GM19463 (cell line): ENCODE measurements around the gene SLC25A52.
"Not testable (repeated sequence)": the region's sequence is repeated elsewhere in the genome, so short reads cannot be mapped to it uniquely, and the experiment has no call there.

Experiments used
- ATAC-seq: cut with Tn5 transposase; IDR thresholded peaks from one replicate; pipeline ENCODE4 v1.9.1; 2021; ENCODE audit warnings: mild to moderate bottlenecking, moderate library complexity; ENCODE audit not compliant: unreplicated experiment

The SLC25A52 gene

DNA sequence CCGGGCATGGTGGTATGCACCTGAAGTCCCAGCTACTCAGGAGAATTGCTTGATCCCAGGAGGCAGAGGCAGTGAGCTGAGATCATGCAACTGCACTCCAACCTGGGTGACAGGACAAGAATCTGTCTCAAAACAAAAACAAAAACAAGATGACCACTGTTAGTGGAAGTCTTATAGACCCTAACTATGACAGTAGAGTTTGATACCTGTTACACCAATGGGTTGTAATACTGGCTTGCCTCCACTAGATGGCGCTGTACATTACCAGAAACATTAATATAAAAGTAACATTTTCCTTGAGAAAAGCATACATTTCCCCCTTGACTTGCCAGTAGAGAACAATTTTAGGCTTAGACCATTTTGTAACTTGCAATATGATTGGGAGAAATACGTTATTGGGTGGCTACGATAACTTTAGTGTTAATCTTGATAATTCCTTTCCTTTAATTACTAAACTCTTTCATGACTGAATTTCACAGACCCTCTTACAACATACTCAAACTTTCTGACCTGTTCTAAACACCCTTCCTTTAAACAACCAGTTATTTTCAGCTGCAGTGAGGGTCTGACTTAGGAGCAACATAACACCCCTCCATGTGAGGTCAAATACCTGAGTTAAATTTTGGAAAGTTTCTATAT is 19.5 kb downstream of the SLC25A52 start:
- ATAC-seq, result no peak

DNA sequence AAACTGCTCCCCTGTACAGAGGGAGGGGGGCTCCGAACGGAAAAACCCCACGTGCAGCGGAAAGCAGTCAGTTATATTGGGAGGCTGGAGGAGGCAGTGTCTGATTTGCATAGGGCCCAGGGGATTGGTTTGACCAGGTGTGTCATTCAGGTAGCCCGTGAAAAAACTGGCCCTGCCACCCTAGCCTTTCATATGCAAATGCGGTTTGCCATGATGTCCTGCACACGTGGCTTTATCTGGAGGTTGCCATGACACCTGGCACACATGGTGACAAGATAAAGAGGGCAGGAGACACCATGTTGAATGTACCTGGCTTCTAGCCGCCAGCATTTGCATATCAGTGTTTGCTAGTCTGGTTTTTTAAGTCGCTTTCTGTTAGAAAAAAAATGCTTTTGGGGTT is 20.5 kb downstream of the SLC25A52 start:
- ATAC-seq, result no peak

DNA sequence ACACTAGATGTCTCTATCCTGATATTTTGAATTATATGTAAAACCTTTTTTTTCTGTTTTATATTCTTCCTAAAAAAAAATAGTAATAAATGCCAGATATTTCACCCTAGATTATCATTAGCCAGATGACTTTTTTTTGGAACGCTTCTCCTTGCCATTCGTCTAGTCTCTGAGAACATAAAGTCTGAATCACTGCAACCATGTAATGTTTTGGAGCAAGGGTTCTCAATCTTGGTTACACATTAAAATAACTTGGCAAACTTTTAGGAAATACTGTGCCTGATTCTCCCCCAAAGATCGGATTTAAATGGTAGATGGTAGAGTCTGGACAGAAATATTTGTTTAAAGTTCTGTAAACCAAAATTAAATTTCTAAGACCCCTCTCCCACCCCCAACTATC is 21.0 kb downstream of the SLC25A52 start:
- no peak for ATAC-seq

DNA sequence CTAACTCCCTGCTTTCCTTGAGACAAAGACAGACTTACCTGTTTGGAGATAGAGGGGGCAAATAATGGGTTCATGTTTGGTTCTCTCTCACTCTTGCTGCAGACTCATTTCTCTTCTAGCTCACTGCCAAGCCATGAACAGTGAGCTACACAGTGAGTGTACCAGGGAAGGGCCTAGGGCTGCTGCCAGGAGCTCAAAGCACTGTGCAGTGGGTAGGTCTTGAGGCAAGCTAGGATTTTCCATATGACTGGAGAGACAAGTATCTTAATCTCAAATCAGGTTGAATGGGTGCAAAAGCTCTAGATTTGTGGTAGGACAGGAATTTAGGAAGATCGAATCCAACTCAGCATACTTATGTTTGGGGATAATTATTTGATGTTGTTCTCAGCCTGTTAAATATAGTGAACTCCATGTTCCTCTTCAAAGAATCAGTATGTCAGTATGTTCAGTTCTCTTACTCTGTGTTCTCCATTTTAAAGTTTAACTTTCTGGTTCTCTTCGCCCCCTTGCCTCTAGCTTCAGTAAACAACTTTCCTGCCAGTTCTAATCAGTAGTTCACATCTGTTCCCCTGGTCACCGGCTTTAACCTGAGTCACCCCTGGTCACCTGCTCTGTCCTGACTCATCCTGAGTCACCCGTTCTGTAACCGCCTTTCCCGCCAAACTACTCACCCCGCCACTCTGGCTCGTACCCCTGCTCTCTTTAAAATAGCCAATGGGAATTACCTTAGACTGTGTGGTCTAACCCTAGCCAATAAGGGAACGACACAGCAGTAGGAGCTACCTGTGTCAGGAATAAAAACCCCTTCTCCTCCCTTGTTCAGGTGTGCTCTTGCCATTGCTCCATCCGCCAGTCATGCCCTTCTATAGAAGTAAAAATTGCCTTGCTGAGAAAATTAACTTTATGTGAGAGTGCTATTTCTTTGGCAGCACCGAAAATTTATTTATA is 21.9 kb downstream of the SLC25A52 start:
- no peak for ATAC-seq

DNA sequence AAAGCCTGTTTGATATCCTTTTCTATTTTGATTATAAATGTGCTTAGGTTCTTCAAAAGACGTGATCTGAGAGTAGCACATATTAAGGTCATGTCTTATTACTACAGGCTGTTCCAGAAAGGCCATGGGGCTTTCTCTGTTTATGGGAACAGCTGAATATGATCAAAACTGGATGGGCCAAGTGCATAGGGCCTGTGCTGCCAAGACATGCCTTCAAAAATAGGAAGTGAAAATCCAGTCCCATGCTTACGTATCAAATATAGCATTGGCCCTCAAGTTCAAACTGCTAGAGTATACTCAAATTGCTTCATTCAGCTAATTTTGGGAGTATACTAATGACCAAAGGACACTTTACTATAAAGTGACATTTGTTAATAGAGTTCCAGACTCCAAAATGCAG is 24.1 kb downstream of the SLC25A52 start:
- ATAC-seq, result peak; percentile 67

DNA sequence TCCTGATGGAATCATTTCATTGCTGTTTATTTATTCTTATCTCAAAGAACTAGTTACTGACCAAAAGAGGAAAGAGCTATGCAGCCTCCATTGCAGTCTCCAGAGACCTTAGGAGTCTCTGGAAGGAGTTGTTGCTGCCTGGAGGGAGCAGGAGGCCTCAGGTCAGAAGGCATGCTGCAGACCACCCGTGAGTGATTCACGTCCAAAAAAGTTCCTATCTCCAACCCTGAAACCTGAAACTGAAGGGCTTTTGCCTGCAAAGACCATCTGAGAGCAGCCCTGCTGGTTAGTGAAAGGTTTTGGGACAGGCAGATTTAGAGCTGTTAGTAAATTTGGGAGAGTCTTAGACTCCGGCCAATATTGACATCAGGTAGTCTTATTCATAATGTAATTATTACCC is 29.1 kb downstream of the SLC25A52 start:
- no peak for ATAC-seq

DNA sequence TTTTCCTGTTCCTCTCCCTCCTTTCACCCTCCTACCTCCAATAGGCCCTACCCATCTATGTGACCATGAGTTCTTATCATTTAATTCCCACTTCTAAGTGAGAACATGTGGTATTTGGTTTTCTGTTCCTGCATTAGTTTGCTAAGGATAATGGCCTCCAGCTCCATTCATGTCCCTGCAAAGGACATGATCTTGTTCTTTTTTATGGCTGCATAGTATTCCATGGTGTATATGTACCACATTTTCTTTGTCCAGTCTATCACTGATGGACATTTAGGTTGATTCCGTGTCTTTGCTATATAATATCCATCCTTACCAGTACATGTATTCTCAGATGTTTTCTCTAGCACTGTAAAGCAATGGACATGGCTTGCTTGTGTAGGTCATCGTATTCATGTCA is 31.5 kb downstream of the SLC25A52 start:
- ATAC-seq, result not testable (repeated sequence)

DNA sequence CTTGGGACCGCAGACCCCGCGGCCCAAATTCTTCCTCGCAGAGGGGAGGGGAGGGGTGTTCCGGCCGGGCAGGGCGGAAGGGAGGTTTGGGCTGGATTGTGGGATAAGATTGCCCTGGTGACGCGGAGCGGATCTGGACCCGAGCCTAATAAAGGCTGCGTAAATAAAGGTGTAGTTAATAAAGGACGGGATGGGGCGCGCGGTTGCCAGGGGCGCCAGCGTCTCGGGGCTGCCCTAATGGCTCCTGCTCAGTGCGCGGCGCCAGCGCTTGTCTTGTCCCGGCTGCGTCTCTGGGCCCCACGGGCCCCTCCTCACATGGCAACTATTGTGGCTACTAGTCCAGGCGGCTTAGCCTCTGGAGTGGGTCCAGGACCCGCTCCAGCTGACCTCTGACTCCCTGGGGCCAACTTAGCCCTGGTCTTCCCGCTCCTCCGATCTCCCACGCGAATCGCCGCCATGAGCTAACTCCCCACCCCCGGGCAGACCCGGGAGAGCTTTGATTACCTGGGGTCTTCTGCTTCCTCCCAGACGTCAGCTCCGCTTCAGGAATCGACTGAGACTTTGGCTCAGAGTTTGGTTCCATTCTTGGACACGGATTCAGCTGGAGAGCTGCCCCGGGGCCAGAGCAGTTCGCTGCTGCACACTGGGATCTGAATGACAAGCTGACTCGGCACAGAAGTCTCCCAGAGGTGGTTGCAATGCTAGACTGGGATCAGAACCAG is 36.5 kb downstream of the SLC25A52 start:
- ATAC-seq, result peak; percentile 36

DNA sequence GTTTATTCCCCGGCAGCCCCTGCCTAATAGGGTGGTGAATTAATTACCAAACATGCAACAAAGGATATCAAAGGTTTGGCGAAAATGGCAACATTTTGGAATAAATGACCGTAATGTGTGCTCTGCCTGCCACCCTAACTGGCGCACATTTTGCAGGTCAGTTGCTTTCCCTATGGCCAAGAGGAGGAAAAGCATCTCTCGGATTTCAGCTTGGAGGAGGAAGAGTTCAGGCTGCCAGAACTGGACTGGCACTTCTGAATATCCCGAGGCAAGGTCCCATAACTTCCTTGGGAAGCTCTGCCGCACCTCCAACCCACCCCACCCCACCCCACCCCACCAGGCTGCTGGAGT is 37.1 kb downstream of the SLC25A52 start:
- ATAC-seq, result no peak

DNA sequence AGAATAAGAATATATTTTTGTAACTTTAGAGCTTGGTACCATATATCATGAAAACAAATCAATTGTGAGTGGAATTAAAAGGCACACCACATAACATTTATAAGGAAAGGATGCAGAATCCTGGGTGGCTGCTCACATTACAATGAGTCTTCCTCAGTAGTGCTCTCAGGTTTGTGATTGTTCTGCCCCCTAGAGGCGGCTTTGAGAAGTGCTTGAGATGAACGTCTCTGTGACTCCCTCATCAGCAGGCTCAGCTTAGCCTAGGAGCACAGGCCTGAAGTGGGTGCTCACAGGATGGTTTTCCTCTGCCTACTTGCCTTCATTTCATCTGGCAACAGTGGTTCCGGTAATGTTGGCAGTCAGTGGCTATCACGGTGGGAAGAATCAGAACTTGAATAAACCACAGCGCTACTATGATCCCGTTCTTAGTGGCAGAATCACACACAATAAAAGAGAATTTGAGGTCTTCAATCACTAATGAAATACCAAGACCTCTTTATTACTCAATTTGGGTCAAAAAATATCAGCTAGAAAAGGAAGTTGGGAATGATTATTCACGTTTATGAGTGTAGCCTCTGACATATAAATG is 38.2 kb downstream of the SLC25A52 start:
- peak; percentile 97 for ATAC-seq

DNA sequence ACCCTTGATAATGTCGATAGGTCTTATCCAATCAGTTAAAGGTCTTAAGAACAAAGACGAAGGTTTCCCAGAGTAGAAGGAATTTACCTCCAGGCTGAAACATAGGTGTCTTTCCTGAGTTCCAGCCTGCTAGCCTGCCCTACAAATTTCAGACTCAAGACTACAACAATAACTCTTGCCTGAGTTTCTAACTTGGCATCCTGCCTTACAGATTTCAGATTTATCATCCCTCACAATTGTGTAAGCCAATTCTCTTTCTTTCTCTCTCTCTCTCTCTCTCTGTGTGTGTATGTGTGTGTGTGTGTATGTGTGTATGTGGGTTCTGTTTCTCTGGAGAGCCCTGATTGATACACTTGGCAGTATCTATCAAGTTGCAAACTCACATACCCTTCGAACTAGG is 39.1 kb downstream of the SLC25A52 start:
- no peak for ATAC-seq

DNA sequence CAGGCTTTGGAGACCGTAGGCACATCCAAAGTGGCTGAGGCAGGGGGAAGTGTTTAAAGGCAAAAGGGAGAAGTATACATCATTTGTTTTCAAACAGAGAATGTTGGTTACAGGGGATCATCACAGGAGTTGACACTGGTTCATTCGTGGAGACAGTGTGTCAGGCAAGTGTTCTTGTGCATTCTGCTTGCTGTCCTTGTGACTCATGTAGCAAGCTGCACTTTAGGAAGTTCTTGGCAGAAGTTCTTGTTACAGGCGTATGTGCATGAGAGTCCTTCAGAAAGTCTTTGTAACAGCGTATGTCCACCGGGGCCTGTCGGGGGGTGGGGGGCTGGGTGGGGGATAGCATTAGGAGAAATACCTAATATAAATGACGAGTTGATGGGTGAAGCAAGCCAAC is 39.8 kb downstream of the SLC25A52 start:
- ATAC-seq, result no peak

DNA sequence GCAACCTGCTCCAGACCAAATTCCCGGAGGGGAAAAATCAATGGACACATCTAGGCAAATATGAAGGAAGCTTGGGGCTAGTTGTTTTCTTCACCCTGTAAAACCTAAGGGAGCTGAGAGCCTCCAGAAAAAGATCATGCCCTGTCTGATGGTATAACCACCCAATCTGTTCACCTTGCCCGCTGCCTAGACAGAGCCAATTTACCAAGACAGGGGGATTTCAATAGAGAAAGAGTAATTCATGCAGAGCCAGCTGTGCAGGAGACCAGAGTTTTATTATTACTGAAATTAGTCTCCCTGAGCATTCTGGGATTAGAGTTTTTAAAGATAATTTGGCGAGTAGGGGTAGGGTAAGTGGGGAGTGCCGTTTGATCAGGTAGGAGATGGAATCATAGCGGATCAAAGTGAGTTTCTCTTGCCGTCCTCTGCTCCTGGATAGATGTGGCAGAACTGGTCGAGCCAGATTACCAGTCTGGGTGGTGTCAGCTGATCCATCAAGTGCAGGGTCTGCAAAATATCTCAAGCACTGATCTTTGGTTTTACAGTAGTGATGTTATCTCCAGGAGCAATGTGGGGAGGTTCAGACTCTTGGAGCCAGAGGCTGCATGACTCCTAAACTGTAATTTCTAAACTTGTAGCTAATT is 41.2 kb downstream of the SLC25A52 start:
- ATAC-seq, result no peak

DNA sequence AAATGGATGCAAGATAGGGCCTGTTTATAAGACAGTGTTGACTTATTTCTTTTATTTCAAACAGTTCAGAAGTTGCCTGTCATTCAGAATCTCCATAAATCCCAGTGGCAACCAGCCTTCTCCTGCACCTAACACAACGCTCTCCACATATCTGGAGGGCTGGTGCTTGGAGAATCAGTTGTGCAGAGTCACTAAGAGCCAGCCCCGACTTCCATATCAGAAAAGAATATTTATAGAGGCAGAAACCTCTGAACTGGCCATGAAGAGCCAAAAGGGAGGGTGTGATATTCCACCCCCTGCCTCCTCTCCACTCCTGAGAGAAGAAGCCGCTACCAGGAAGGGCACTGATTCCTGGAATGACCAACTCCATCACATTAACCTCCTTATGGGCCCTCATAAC is 42.3 kb downstream of the SLC25A52 start:
- ATAC-seq, result no peak

DNA sequence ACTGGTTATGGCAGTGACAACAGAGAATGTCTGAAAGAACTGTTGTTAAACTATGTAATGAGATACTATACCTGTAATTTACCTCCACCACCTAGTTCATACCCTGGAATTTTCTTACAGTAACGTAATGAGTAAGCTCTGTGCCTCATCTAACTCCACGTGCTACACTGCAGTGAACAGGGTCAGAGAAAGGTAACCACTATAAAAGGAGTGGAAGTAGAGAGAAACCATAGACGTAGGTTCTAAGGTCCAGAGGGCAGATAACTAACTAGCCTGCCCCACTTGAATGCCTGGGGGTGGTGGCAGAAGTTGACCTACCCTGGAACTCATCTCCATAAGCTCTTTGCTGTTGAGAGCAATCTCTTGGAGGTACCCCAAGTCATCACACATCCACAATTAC is 44.3 kb downstream of the SLC25A52 start:
- peak; percentile 80 for ATAC-seq

DNA sequence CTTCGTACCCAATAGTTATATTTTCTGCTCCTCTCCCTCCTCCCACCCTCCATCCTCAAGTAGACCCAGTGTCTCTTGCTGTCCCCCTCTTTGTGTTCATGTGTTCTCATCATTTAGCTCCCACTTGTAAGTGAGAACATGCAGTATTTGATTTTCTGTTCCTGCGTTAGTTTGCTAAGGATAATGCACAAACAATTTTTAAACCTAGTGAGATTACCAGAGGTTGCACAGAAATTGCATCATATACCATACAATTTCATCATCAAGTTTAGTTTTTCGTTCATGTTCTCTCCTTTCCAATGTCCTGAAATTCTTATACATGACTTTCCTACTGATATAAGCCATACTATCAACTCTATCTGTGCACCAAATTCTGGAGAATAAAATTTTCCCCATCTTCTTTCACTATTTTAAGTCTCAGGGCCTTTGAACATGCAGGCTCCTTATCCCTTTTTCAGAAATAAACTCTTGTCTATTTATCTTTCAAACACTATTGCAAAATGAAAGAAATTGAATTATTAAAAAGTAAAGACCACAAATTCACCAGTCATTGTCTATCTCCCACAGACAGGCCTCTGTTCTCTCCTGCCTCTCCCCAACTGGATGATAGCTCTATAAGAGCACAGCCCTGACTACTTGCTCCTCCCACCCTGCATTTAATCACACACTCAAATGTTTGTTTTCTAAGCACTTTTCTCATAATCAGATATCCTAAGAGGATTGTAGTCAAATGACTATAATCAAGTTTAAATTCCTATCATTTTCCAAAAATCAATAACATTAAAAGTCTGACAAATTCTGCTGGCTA is 49.1 kb downstream of the SLC25A52 start:
- ATAC-seq, result no peak

DNA sequence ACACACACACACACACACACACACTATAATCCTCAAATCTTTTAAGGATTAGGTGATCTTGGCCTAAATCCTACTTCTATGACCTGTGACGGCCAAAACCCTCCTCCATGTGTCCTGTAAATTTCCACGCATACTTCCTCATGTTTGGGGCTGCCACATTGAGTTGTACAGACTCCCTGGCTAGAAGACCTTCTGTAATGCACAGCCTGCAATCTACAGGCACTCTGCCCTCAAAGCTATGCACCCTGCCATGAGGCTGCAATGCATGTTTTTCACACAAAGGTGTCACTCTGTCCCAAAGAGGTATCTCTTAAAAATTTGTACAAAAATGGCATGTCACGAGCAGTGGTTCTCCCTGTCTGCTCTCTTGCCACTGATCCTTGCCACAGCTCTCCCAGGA is 49.9 kb downstream of the SLC25A52 start:
- no peak for ATAC-seq
